ENCODE measurements around the gene BBIP1. TPM values are rescaled to one million over a fixed set of nuclear protein-coding genes. Genes with fewer than 3 reads are reported as not detected.

The BBIP1 gene, protein sequence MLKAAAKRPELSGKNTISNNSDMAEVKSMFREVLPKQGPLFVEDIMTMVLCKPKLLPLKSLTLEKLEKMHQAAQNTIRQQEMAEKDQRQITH
- total RNA-seq, result 10 to 100 TPM in 5 of 6 experiments, 1 to 10 TPM in 1; 9.4 to 15.7 (median 11.5) TPM
- long read RNA-seq, partial matches to known transcripts, result 0 of 4 reads
- long read RNA-seq, other reads (novel, unspliced or antisense), result 2 of 4 reads

- Histone ChIP-seq H3K27me3 (no peaks in the 10 kb centered on the region), H3K27ac (peak within 1 kb of the TSS; percentile 96 to 99 (median 97)), H3K9me3 (no peaks in the 10 kb centered on the region), H3K36me3 (no peaks in the 10 kb centered on the region), H3K4me3 (peak within 1 kb of the TSS; percentile 61 to 91 (median 75)), H3K4me1 (peaks cover 0 to 26% (median 14%) of the 10 kb centered on the region in 4 donors)
- 0% methylated on average over 15 of the region's 40 CpGs for WGBS (ENCODE audit: insufficient coverage, low coverage, low lambda C conversion rate, missing lambda C conversion rate)
- ATAC-seq, result peak; percentile 87 to 96 (median 91)
- DNase-seq, result no peak
- TF ChIP-seq, protein P1, sequence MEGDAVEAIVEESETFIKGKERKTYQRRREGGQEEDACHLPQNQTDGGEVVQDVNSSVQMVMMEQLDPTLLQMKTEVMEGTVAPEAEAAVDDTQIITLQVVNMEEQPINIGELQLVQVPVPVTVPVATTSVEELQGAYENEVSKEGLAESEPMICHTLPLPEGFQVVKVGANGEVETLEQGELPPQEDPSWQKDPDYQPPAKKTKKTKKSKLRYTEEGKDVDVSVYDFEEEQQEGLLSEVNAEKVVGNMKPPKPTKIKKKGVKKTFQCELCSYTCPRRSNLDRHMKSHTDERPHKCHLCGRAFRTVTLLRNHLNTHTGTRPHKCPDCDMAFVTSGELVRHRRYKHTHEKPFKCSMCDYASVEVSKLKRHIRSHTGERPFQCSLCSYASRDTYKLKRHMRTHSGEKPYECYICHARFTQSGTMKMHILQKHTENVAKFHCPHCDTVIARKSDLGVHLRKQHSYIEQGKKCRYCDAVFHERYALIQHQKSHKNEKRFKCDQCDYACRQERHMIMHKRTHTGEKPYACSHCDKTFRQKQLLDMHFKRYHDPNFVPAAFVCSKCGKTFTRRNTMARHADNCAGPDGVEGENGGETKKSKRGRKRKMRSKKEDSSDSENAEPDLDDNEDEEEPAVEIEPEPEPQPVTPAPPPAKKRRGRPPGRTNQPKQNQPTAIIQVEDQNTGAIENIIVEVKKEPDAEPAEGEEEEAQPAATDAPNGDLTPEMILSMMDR (IDR thresholded peaks at IDR 0.05), result peak in 1 of 4 donors; percentile 5
- TF ChIP-seq POLR2A (IDR thresholded peaks at IDR 0.05), result peak; percentile 91
- intact Hi-C loops (cut with DNase I), result no loop called here
Observed at GRCh38 chr10:110918643-110919348, at the start of gene BBIP1. Gene BBIP1 (minus strand): TSS chr10:110919180. CDS start chr10:110918157, 1,023 bp downstream.

DNA sequence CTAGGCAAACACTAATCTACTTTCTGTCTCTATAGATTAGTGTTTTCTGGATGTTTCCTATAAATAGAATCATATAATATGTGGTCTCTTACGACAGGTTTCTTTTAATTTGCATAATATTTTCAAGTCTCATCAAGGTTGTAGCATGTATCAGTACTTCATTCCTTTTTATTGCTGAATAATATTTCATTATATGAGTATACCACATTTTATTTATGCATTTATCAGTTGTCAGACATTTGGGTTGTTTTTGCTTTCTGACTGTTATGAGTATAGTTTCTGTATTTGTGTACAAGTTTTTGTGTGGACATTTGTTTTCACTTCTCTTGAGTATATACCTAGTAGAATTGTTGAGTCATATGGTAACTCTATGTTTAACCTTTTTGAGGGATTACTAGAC is 48.7 kb upstream of the BBIP1 start:
- no peak for ATAC-seq
- 0% methylated on average over 1 of the region's 1 CpG for WGBS (ENCODE audit: insufficient coverage, low coverage, low lambda C conversion rate, missing lambda C conversion rate)
- TF ChIP-seq POLR2A (IDR thresholded peaks at IDR 0.05), result no peak
- TF ChIP-seq, protein P1 (IDR thresholded peaks at IDR 0.05), result no peak
- H3K4me3 ChIP-seq, result no peak overlapping the region
- H3K9me3 ChIP-seq, result no peaks in the 10 kb centered on the region
- no peak for DNase-seq
- H3K27me3 ChIP-seq, result no peaks in the 10 kb centered on the region
- intact Hi-C loops (cut with DNase I), result no loop called here
- H3K4me1 ChIP-seq, result peaks cover 0 to 14% (median 3%) of the 10 kb centered on the region in 4 donors
- H3K27ac ChIP-seq, result no peak overlapping the region
- H3K36me3 ChIP-seq, result no peaks in the 10 kb centered on the region

DNA sequence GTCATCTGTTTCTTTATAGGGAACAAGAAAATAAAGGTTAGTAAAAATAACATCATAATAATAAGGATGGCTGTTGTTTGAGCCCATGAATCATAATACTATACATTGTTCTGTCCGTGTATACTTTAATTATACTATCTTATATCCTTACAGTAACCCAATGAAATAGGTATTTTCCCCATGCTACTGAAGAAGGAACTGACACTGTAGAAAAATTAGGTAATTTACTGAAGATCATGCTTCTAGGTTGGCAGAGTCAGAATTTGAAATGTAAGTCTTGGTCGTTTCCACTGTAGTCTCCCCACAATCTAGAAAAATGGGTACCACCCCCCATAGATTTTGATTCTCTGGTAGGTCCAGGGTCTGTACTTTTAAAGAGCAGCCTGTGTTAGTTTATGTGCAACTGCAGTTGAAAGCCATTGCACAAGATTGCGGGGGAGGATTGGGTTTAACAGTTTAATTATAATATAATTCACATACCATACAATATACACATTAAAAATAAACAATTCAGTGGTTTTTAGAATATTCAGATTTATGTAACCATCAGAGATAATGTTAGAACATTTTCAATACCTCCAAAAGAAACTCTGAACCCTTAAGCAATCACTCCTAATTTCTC is 48.1 kb upstream of the BBIP1 start:
- H3K27ac ChIP-seq, result no peak overlapping the region
- no peaks in the 10 kb centered on the region for H3K9me3 ChIP-seq
- 21% methylated on average over 3 of the region's 3 CpGs for WGBS (ENCODE audit: insufficient coverage, low coverage, low lambda C conversion rate, missing lambda C conversion rate)
- DNase-seq, result no peak
- H3K27me3 ChIP-seq, result no peaks in the 10 kb centered on the region
- ATAC-seq, result peak in 1 of 4 donors; percentile 23
- H3K4me3 ChIP-seq, result no peak overlapping the region
- H3K36me3 ChIP-seq, result no peaks in the 10 kb centered on the region
- peaks cover 0 to 14% (median 3%) of the 10 kb centered on the region in 4 donors for H3K4me1 ChIP-seq
- TF ChIP-seq, protein P1 (IDR thresholded peaks at IDR 0.05), result no peak
- no peak for TF ChIP-seq POLR2A (IDR thresholded peaks at IDR 0.05)
- intact Hi-C loops (cut with DNase I), result no loop called here

- DNase-seq (no peak), ATAC-seq (no peak)
- Histone ChIP-seq H3K27ac (no peak overlapping the region), H3K36me3 (no peaks in the 10 kb centered on the region), H3K4me3 (no peak overlapping the region), H3K9me3 (no peaks in the 10 kb centered on the region), H3K4me1 (peaks cover 0 to 15% (median 3%) of the 10 kb centered on the region in 4 donors), H3K27me3 (no peaks in the 10 kb centered on the region)
- intact Hi-C loops (cut with DNase I), result no loop called here
- TF ChIP-seq, protein P1 (IDR thresholded peaks at IDR 0.05), result no peak
- no peak for TF ChIP-seq POLR2A (IDR thresholded peaks at IDR 0.05)
- WGBS (ENCODE audit: insufficient coverage, low coverage, low lambda C conversion rate, missing lambda C conversion rate), result 76% methylated on average over 1 of the region's 1 CpG
Observed at GRCh38 chr10:110966146-110966545, 47.2 kb upstream of the BBIP1 start.

Data from right lobe of liver (tissue), 6 donors.